AG04449 (cell line): ENCODE results near the gene ARID2.

Source experiments
- CTCF ChIA-PET: fragments of 350-600 bp; formaldehyde crosslinking; extraction: SDS; loops from one replicate; lab custom pipeline; 2021; ENCODE audit warnings: antibody characterized with exemption; lab: Yijun Ruan, JAX
- POLR2A ChIA-PET: fragments of 400-600, 350-600 bp; formaldehyde crosslinking; extraction: SDS; loops from one replicate; lab custom pipeline; 2020; ENCODE audit warnings: antibody characterized with exemption, inconsistent platforms; lab: Yijun Ruan, JAX
- DNase-seq: peaks from one replicate; pipeline ENCODE4 v3.0.0-alpha.2; 2010; ENCODE audit warnings: low read depth, low spot score
- H3K4me3 ChIP-seq: 2 replicates; pipeline ENCODE4 v1.5.1; 2011; ENCODE audit warnings: low read depth, mild to moderate bottlenecking, control low read depth, low read length
- TF ChIP-seq, protein P1 (sequence below): IDR thresholded peaks from one replicate; pipeline ENCODE4 v1.5.1; 2011; ENCODE audit warnings: mild to moderate bottlenecking, moderate library complexity, low read length, control low read depth, inconsistent platforms; ENCODE audit not compliant: insufficient read depth; ENCODE audit errors: missing control alignments

The ARID2 gene

DNA sequence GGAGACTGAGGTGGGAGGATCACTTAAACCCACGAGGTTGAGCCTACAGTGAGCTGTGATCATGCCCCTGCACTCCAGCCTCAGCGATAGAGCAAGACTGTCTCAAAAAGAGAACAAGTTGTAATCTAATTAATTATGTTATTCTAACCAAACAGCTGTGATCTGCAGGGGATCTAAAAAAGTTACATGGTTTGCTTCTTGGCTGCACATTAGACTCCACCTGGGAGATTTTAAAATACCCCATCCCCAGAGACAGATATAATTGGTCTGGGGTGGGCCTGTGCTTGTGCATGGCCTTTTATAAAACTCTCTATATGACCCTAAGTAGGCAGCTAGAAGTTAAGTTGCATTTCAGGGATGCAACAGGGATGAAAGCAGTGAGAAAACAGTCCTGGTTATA lies 184.1 kb downstream of the ARID2 start:
- no peak for DNase-seq
- TF ChIP-seq, protein P1, sequence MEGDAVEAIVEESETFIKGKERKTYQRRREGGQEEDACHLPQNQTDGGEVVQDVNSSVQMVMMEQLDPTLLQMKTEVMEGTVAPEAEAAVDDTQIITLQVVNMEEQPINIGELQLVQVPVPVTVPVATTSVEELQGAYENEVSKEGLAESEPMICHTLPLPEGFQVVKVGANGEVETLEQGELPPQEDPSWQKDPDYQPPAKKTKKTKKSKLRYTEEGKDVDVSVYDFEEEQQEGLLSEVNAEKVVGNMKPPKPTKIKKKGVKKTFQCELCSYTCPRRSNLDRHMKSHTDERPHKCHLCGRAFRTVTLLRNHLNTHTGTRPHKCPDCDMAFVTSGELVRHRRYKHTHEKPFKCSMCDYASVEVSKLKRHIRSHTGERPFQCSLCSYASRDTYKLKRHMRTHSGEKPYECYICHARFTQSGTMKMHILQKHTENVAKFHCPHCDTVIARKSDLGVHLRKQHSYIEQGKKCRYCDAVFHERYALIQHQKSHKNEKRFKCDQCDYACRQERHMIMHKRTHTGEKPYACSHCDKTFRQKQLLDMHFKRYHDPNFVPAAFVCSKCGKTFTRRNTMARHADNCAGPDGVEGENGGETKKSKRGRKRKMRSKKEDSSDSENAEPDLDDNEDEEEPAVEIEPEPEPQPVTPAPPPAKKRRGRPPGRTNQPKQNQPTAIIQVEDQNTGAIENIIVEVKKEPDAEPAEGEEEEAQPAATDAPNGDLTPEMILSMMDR, result no peak
- POLR2A ChIA-PET, result interaction anchor here (0.7 to 2.0 kb wide), 3 partner anchors 53 to 121 kb away, joined by 3 to 12 read pairs (median 4); partner anchors contain the start of gene SCAF11
- no peak overlapping the region for H3K4me3 ChIP-seq
- CTCF ChIA-PET, result interaction anchor here (1.0 to 2.3 kb wide), 3 partner anchors 8 to 78 kb away, joined by 3 to 6 read pairs (median 4); no protein-coding TSS in a partner anchor

- POLR2A ChIA-PET, result interaction anchor here (0.7 to 2.0 kb wide), 3 partner anchors 52 to 122 kb away, joined by 3 to 12 read pairs (median 4); partner anchors contain the start of gene SCAF11
Observed at GRCh38 chr12:45914090-45914489, 184.6 kb downstream of the ARID2 start.

DNA sequence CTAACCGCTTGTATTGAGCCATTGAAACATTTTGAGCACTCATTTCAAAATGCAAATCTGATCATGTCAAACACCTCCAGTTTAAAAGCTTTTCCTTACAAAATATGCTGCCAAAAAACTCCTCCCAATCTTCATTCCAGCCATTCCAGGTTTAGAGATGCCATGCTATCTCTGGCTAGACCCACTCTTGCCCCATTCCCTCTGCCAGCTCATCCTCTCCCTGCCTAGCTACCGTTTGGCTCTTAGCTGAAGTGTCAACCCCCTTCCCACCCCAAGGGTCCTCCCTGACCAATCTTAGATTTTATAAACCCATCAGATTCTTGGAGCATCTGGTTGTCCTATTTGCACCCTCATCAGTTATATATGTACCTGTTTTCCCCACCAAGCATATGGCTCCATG lies 185.9 kb downstream of the ARID2 start:
- DNase-seq, result no peak
- ChIA-PET CTCF (interaction anchor here (1.0 to 2.3 kb wide), 2 partner anchors 12 to 76 kb away, joined by 3 to 6 read pairs; no protein-coding TSS in a partner anchor), POLR2A (no interaction called here)
- TF ChIP-seq, protein P1, result no peak
- H3K4me3 ChIP-seq, result no peak overlapping the region

More at GRCh38 chr12:45914090-45914489, 184.6 kb downstream of the ARID2 start:
- H3K4me3 ChIP-seq, result no peak overlapping the region
- TF ChIP-seq, protein P1, result no peak
- CTCF ChIA-PET, result interaction anchor here (0.8 to 2.3 kb wide), 4 partner anchors 9 to 77 kb away, joined by 3 to 6 read pairs (median 4); no protein-coding TSS in a partner anchor
- DNase-seq, result peak; percentile 68

DNA sequence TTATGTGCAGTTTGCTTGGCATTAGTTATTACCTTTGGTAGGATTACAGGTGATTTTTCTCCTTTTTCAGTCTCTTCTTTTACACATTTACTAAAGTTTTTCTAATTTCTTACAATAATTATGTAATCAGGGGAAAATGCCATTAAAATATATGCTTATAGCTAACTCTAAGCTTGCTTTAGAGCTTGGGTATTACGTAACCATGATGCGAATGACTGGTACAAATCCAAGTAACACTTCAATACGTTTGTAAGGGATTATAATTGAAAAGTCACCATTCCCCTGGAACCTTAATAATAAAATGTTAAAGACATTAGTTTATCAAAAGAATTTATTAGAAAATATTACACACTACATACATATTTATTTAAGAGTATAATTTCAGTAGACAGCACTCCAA lies 189.3 kb downstream of the ARID2 start:
- CTCF ChIA-PET, result interaction anchor here (0.9 kb wide), 1 partner anchor 26 kb away, joined by 3 read pairs; no protein-coding TSS in a partner anchor
- no peak for DNase-seq
- TF ChIP-seq, protein P1, result no peak
- POLR2A ChIA-PET, result no interaction called here
- no peak overlapping the region for H3K4me3 ChIP-seq

- no peak overlapping the region for H3K4me3 ChIP-seq
- POLR2A ChIA-PET, result no interaction called here
- CTCF ChIA-PET, result interaction anchor here (0.7 kb wide), 1 partner anchor 171 kb away, joined by 3 read pairs; no protein-coding TSS in a partner anchor
- no peak for DNase-seq
- TF ChIP-seq, protein P1, result no peak
Observed at GRCh38 chr12:45928309-45928708, 198.8 kb downstream of the ARID2 start.

DNA sequence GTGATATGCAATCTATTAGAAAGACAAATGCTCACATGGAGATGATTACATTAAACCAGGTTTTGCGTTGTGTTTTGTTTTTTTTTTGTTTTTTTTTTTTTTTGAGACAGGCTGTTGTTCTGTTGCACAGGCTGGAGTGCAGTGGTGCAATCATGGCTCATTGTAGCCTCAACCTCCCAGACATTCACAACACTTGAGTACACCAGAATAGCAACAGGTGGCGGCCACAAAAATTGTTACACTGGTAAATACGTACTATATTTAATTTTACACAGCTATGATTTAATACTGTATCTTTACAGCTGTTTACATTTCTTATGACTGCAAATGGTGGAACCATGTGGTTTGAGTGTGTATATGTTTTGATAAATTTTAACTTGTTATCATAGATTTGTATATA lies 200.9 kb downstream of the ARID2 start:
- H3K4me3 ChIP-seq, result no peak overlapping the region
- ChIA-PET CTCF (interaction anchor here (0.8 to 1.4 kb wide), 2 partner anchors 10 to 168 kb away, joined by 3 to 4 read pairs; no protein-coding TSS in a partner anchor), POLR2A (no interaction called here)
- DNase-seq, result no peak
- TF ChIP-seq, protein P1, result no peak
